IPS-NIHi7 (cell line): ENCODE results near the gene ANP32A.
"Not testable (repeated sequence)": the region's sequence is repeated elsewhere in the genome, so short reads cannot be mapped to it uniquely, and the experiment has no call there.

Source experiments
- DNase-seq: peaks from one replicate; pipeline ENCODE4 v3.0.0; 2012; ENCODE audit warnings: mixed read lengths; ENCODE audit errors: extremely low spot score

The ANP32A gene

GRCh38 chr15:68820295-68821189 lies at the start of gene ANP32A:
Gene ANP32A, minus strand, starts transcription at chr15:68820895. Its CDS starts 144 bp downstream, at chr15:68820751.
- peak; percentile 99 for DNase-seq

- no peak for DNase-seq
These were observed 47.6 kb upstream of the ANP32A start for GRCh38 chr15:68868296-68868695.

DNA sequence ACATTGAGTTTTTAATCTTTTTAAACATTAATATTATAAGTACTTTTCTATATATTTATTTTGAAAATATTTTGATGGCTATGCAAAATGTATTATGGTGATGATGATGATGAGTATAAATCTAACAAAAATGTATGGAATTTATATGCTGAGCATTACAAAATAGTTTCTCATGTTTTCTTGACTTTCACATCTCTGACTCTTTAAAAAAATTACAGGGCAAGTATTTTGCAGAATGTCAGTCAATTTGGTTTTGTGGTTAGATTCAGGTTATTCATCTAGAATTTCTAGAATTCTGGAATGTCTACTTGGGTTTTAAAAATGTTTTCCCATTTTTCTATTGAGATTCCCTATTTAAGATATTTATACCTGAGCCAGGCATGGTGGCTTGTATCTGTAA lies 41.7 kb upstream of the ANP32A start:
- no peak for DNase-seq

GRCh38 chr15:68858666-68859065 lies 38.0 kb upstream of the ANP32A start:
- DNase-seq, result not testable (repeated sequence)

DNA sequence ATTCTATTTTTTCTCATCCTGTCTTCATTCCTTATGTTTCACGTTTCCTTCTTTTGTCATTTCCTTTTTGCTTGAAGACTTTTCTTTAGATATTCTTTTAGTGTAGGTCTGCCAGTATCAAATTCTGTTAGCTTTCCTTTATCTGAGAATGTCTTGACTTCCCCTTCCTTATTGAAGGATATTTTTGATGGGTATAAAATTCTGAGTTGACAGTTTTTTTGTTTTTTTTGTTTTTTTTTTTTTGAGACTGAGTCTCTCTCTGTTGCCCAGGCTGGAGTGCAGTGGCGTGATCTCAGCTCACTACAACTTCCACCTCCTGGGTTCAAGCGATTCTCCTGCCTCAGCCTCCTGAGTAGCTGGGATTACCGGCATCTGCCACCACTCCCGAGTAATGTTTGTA lies 36.7 kb upstream of the ANP32A start:
- DNase-seq, result not testable (repeated sequence)

DNA sequence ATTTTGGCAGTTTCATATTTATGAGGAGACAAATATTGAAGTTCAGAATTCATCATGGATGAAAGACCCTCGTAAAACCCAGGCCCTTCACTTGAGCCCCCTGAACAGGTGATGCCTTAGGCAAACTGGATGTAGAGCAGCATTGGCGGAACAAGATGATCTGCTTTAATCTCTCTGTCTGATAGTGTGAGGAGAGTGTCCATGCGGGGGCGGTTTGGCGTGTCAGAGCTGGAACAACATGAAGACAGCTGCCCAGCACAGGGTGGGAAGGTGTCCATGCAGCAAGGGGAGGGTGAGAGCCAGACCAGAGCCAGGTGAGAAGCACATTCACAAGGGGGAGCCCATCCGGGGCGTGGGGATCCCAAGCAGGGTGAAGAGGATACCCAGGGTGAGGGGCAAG lies 31.8 kb upstream of the ANP32A start:
- DNase-seq, result no peak

GRCh38 chr15:68851971-68852370 lies 31.3 kb upstream of the ANP32A start:
- no peak for DNase-seq

DNA sequence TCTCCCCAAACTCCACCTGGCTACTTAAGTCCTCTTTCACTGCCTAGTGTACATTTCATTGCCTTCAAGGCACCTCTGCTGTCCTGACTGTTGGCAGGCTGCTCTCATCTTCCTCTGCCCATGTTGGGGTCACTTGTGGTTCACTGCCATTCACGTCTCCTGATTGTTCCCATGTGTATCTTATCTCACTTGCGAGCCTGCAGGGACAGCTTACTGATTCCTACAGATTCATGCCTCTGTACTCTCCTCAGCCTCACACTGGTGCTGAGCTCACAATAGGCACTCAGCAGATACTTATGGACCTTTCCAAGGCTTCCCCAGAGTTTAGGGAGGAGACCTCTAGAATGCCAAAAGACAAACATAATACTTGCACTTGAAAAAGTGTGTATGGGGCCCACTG lies 28.8 kb upstream of the ANP32A start:
- no peak for DNase-seq

DNA sequence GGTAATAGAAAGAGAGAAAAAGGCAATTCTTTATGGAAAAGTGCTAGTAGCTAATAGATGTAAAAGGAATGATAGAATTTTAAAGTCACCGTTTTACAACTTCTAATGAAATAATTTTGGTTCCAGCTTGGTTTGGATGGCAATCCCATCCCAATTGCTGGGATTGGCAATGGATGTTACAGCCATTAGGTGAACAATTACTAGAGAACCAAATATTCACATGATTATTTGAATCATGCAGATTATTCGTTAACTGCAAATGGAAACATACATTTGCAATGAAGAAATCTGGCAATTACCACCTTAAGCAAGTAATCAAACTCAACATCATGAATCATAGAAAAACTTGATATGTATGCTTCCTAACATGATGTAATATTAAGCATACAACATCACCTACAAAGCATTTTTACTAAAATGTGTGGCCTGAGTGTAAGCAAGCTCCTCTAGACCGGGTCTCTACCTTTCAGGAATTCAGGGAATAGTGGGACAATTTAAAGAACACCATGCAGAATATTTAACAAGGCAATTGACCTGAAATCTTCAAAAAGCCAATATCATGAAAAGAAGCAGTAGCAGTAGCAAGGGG lies 26.2 kb upstream of the ANP32A start:
- no peak for DNase-seq

DNA sequence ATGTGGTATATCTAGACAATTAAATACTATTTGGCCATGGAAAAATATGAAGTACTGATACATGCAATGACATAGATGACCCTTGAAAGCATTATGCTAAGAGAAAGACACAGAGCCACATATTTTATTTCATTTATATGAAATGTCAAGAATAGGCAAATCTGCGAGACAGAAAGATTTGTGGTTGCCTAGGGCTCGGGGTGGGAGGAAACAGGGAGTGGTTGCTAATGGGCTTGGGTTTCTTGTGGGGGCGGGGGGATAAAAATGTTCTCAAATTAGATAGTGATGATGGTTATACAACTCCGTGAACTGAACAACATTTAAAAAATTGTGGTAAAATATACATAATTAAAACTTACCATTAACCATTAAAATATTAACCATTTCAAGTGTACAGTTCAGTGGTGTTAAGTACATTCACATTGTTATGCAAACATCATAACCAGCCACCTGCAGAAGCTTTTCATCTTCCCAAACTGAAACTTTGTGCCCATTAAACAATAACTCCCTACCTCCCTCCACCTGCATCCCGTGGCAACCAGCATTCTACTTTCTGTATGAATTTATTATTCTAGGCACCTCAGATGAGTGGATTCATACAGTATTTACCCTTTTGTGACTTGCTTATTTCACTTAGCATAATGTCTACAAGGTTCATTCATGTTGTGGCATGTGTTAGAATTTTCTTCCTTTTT lies 24.3 kb upstream of the ANP32A start:
- DNase-seq, result no peak

GRCh38 chr15:68843425-68844311 lies 23.0 kb upstream of the ANP32A start:
- DNase-seq, result peak; percentile 71

DNA sequence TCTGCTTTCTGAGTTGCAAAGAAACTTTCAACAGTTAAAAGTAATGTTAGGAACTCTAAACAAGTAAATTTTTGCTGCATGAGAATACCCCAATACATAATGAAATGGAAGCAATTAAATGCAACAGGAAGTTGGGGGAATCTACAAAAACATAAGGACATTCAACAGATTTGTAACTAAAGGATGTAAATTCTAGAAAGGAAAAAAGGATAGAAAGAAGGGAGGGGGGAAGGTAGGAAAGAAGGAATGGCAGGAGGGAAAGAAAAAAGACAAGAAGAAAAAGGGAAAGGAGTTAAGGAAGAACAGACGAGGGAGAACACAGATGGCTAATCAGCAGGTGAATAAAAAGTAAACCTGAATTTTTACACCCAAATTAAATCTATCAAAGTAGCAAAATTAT lies 22.3 kb upstream of the ANP32A start:
- no peak for DNase-seq

- DNase-seq, result no peak
These were observed 13.7 kb upstream of the ANP32A start for GRCh38 chr15:68834346-68834745.

DNA sequence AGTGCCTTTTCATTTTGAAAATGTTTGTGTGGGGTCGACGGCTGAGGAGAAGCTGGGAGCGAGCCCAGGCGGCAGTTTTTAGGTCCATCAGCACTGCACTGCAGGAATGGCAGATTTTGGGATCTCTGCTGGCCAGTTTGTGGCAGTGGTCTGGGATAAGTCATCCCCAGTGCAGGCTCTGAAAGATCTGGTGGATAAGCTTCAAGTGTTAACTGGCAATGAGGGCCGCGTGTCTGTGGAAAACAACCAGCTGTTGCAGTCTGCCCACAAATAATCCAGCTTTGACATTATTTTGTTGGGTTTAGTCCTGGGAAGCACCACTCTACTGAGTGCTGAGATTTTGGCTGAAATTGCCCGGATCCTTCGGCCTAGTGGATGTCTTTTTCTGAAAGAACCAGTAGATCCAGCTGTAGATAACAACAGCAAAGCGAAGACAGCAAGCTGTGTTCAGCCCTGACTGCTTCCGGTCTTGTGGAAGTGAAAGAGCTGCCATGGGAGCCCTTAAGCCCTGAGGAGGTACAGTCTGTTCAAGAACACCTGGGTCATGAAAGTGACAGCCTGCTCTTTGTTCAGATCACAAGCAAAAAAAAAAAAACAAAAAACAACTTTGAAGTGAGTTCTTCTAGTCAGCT lies 13.1 kb upstream of the ANP32A start:
- DNase-seq, result no peak

DNA sequence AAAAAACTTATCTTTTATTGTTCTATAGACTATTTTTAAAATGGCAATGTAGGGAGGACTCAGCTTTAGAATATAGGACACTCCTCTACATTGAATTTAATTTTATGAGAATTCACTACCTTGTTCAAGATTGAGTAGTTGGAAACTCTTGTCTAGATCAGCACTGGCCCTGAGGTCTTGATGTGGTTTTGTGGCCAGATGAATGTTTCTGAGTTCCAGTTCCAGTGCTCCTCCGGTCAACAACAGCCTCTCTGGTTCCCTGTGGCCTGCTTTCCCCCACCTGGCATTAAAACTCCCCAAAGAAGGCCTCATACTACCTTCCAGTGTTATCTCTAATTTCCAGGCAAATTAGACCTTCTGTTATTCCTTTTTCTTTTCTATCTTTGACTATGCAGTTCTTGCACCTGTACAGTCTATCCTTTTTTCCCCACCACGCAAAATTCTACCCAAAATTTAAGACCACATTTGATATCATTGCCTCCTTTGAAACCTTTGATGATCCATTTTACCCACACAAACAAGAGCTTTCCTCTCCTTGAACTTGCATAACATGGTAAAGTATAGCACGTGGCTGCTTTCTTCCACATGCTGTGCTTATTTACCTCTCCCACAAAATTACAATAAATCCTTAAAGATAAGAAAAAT lies 9.6 kb upstream of the ANP32A start:
- no peak for DNase-seq

DNA sequence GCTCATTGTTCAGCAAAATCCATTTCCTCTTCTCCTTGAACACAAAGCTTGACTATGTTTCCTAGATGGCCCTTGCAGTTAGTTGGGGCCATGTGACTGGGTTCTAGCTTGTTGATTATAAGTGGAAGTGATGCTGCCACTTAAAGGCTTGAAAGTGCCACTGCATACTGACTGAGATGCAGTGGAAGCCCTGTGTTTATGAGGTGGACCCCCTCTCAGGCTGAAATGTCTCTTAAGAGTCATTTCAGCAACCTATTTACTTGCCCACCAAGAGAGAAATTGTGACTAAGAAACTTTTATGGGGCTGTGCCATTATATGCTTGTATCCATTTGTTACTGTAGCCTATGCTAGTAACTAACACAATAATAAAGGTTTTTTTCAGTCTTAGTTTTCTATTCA lies 8.4 kb upstream of the ANP32A start:
- no peak for DNase-seq

DNA sequence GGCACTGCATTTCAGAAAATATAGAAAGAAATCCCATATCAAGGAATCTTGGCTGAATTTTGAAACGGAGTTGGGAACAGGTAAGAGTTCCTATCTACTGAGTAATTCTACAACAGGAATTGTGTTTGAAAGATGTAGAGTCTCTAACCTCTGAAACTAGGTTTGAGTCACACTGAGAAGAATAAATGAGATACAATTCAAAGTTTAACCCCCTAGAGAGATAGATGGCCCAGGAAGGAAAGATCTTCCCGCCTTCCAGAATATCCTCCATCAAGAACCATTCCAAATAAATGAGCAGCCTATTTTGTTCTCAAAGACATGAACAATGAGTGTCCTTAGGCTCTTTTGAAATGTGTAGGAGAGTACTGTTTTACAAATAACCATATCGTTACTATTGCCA lies 2.9 kb upstream of the ANP32A start:
- no peak for DNase-seq

DNA sequence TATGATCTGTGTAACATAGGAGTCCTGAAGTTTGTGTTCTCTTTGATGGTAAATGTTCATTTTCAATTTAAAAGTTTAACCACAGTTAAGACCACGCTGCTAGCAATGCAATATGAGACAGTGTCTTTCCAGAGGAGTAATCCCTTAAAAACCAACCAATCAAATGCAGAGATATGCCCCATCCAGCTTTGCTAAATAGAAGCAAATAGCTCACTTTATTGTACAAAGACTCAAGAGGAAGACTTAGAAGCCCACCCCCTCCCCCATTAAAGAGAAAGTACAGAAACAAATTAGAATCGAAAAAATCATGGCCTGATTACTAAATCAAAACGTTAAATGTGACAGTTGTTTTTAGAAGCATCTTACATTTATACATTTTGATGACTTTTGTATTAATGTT lies 2.1 kb upstream of the ANP32A start:
- no peak for DNase-seq

DNA sequence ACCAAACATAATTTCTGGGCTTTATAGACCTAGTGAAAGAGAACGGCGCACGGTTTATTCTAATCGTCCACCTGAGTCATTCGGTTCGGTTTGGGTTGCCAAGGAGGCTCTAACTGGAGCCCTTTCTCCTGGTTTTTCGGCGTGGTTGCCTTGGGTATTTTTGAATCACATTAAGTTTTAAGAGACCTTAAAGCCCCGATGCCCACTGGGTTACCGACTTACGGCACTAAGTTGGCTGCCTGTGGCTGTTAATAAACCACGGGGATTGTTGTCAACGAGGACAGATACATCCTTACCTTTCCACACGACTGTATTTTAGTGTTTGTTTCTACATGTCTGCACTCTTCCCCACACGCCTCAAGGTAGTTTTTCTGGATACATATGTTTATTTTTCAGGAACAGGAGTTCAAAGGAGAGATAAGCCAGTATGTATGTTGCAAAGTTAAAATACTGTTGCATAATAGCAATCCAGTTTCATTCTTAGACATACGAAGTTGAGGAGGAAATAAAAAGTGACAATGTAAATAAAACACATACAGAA lies 1.2 kb upstream of the ANP32A start:
- DNase-seq, result no peak

DNA sequence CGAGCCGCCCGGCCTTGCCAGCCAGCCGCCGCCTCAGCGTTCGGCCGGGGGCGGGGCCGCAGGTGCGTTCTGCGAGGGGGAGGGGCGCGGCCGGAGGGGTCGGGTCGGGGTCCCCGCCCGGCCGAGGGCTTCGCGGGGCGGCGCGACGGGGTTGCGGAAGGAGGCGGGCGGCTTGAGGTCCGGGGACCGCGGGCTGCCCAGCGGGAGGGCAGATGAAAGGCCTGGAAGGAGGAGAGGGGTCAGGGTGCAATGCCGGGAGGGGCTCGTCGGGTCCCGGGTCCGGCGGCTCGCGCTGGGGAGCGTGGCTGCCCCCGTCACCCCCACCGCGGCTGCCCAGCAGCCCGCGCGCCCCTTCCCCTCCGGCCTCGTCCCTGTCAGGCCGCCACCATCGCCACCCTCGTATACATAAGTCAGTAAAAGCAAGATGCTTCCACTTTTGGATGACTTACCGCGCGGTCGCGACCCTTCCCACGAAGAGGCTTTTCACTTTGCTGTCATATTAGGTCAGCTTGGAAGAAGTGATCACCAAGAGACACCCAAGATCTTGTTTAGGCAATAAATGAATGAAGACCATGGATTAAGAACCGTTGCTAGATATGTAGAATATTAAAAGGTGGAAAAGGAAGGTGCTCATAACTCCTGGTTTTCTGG lies 620 bp upstream of the ANP32A start:
- DNase-seq, result no peak
